AG09309 (cell line): Measurements from ENCODE around the gene VMO1.

Experiments used
- DNase-seq: peaks from one replicate; pipeline ENCODE4 v3.0.0-alpha.2; 2010; ENCODE audit warnings: low read depth
- H3K4me3 ChIP-seq: 2 replicates; pipeline ENCODE4 v1.5.1; 2011; ENCODE audit warnings: mild to moderate bottlenecking, low read depth, low read length, moderate library complexity; ENCODE audit not compliant: control insufficient read depth
- TF ChIP-seq, protein P1 (sequence below): IDR thresholded peaks from 2 replicates; pipeline ENCODE4 v1.5.1; 2011; ENCODE audit warnings: mild to moderate bottlenecking, low read depth, low read length, inconsistent platforms; ENCODE audit not compliant: insufficient read depth, control insufficient read depth; ENCODE audit errors: missing control alignments

The VMO1 gene

DNA sequence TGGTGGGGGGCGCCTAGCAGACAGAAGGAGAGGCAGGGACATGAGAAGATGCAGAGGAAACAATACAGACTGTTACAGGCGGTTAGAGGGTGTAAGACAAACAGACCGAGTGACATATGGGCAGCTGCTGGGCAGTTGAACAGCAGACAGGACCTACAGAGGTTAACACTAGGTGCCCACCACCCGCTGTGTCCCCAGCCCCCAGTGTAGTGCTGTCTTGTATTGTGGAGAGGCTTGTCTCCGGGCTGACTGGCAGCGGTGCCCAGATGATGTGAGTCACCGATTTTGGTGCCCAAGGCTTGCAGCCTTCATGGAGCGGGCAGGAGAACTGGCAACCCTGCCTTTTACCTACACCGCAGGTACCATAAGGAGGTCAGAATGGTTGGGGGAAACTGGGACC is 44.0 kb downstream of the VMO1 start:
- H3K4me3 ChIP-seq = no peak overlapping the region
- no peak for DNase-seq
- TF ChIP-seq, protein P1, sequence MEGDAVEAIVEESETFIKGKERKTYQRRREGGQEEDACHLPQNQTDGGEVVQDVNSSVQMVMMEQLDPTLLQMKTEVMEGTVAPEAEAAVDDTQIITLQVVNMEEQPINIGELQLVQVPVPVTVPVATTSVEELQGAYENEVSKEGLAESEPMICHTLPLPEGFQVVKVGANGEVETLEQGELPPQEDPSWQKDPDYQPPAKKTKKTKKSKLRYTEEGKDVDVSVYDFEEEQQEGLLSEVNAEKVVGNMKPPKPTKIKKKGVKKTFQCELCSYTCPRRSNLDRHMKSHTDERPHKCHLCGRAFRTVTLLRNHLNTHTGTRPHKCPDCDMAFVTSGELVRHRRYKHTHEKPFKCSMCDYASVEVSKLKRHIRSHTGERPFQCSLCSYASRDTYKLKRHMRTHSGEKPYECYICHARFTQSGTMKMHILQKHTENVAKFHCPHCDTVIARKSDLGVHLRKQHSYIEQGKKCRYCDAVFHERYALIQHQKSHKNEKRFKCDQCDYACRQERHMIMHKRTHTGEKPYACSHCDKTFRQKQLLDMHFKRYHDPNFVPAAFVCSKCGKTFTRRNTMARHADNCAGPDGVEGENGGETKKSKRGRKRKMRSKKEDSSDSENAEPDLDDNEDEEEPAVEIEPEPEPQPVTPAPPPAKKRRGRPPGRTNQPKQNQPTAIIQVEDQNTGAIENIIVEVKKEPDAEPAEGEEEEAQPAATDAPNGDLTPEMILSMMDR = no peak

- TF ChIP-seq, protein P1 = no peak
- no peak overlapping the region for H3K4me3 ChIP-seq
Observed at GRCh38 chr17:4741544-4741943, 44.6 kb downstream of the VMO1 start.

DNA sequence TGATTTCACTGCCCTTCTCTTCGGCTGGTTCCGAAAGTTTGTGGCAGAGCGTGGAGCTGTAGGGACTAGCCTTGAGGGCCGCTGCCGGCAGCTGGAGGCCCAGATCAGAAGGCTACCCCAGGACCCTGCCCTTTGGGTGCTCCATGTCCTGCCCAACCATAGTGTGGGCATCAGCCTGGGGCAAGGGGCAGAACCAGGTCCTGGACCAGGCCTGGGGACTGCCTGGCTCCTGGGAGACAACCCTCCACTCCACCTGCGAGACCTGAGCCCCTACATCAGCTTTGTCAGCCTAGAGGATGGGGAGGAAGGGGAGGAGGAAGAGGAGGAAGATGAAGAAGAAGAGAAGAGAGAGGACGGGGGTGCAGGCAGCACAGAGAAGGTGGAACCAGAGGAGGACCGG is 45.6 kb downstream of the VMO1 start:
- no peak overlapping the region for H3K4me3 ChIP-seq
- DNase-seq = no peak
- TF ChIP-seq, protein P1 = no peak

More at GRCh38 chr17:4741544-4741943, 44.6 kb downstream of the VMO1 start:
- DNase-seq = no peak

DNA sequence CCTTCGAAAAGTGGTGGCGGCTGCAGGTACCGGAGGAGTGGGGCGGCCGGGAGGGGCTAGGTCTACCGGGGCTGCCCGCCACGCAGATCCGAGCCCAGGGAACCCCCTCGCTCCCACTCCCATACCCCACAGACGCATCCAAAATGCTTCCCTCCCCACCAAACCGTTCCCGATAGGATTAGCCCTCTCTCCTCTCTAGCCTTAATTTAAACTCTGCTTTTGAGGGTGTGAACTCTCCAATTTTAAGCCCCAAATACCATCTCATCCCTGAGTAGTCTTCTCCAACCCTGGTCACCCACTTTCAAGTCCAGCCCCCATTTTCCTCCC is 46.2 kb downstream of the VMO1 start:
- TF ChIP-seq, protein P1 = no peak
- peak overlapping the region; percentile 72 for H3K4me3 ChIP-seq
- DNase-seq = no peak

DNA sequence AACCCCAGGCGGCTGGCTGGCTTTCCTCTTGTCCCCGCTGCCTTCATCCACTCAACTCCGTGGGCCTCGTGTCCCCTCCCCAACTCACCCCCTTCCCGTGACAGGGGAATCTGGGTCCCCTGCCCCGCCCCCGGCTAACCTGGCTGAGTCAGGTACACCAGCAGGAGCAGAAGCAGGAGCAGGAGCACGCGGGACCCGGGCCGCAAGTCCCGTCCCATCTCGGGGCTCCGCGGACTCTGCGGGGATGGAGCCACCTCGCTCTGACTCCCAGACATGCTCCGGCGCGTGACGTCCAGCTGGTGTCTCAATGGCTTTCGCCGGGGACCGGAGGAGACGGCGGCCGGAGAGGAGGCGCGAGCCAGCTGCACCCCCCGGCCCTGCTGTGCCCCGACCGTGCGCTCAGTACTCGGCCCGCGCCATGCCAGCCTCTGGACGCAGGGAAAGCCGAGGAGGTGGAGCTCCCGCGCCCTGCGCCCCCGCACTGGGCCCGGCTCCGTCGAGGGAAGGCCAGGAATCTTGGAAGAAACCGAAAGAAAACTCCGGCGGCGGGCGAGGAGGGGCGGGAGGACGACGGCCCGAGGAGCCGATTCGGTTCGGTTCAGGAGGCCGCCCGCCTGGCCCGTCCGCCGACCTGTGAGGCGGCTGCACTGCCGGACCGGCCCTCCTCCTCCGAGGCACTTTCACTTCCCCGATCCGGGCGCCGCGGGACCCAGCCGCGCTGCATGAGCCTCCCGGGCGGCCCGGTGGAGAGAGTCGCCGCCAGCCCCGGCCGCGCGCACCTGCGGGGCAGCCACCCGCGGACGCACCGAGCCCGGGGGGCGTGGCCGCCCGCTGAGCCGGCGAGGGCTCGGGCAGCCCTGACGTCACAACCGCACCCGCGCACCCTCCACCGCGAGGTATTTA is 46.8 kb downstream of the VMO1 start, which contains the start of the genes CXCL16 and ZMYND15:
CXCL16 (minus strand) TSS at position 807 of the 903 bp plus-strand sequence; CDS start at position 218, 589 bp downstream.
ZMYND15 (plus strand) TSS at position 712 of the 903 bp plus-strand sequence. CDS start 716 bp downstream, outside the sequence.
- no peak for DNase-seq
- TF ChIP-seq, protein P1 = no peak
- H3K4me3 ChIP-seq = peak within 1 kb of the TSS; percentile 72

- TF ChIP-seq, protein P1 = no peak
- no peak for DNase-seq
- H3K4me3 ChIP-seq = peak overlapping the region; percentile 72
Observed at GRCh38 chr17:4738136-4739121, 47.7 kb downstream of the VMO1 start.
